ENCODE results near the gene PLEKHO2. TPM values are rescaled to one million over a fixed set of nuclear protein-coding genes. Genes with fewer than 3 reads are reported as not detected.
"Not testable (repeated sequence)": the region's sequence is repeated elsewhere in the genome, so short reads cannot be mapped to it uniquely, and the experiment has no call there.

The PLEKHO2 gene
- 10 to 100 TPM in 1 of 6 experiments, 1 to 10 TPM in 5; 3.9 to 11.8 (median 5.2) TPM for total RNA-seq
- long read RNA-seq = 0 reads

- Histone ChIP-seq H3K4me1 (peaks cover 0 to 6% (median 1%) of the 10 kb centered on the region in 4 donors), H3K9me3 (no peaks in the 10 kb centered on the region), H3K36me3 (no peaks in the 10 kb centered on the region), H3K27me3 (no peaks in the 10 kb centered on the region), H3K27ac (peak within 1 kb of the TSS; percentile 80 to 90 (median 81)), H3K4me3 (peak within 1 kb of the TSS; percentile 74 to 87 (median 75))
- intact Hi-C loops (cut with DNase I) = no loop called here
- DNase-seq (peak; percentile 91 to 97 (median 94)), ATAC-seq (peak; percentile 81 to 89 (median 86))
- 3% methylated on average over 28 of the region's 75 CpGs for WGBS (ENCODE audit: insufficient coverage, low coverage, low lambda C conversion rate, missing lambda C conversion rate)
- peak in 2 of 4 donors; percentile 3 to 6 for TF ChIP-seq CTCF (IDR thresholded peaks at IDR 0.05)
- TF ChIP-seq POLR2A (IDR thresholded peaks at IDR 0.05) = peak; percentile 71
These were observed at the start of gene PLEKHO2 for GRCh38 chr15:64841344-64842095. Gene PLEKHO2, plus strand, starts transcription at chr15:64841915. Its CDS starts 102 bp downstream, at chr15:64842017.

- no peak overlapping the region for H3K4me3 ChIP-seq
- H3K36me3 ChIP-seq = no peaks in the 10 kb centered on the region
- intact Hi-C loops (cut with DNase I) = no loop called here
- H3K27me3 ChIP-seq = no peaks in the 10 kb centered on the region
- TF ChIP-seq POLR2A (IDR thresholded peaks at IDR 0.05) = no peak
- TF ChIP-seq CTCF (IDR thresholded peaks at IDR 0.05) = no peak
- no peaks in the 10 kb centered on the region for H3K4me1 ChIP-seq
- H3K9me3 ChIP-seq = no peaks in the 10 kb centered on the region
- 71% methylated on average over 3 of the region's 3 CpGs for WGBS (ENCODE audit: insufficient coverage, low coverage, low lambda C conversion rate, missing lambda C conversion rate)
- ATAC-seq (no peak), DNase-seq (no peak)
- H3K27ac ChIP-seq = no peak overlapping the region
These were observed 49.4 kb upstream of the PLEKHO2 start for GRCh38 chr15:64792282-64792681.

- H3K4me3 ChIP-seq; H3K9me3 ChIP-seq; ATAC-seq; H3K27ac ChIP-seq; intact Hi-C loops (cut with DNase I); H3K4me1 ChIP-seq; DNase-seq; H3K36me3 ChIP-seq; H3K27me3 ChIP-seq: not testable (repeated sequence)
- WGBS (ENCODE audit: insufficient coverage, low coverage, low lambda C conversion rate, missing lambda C conversion rate) = 85% methylated on average over 6 of the region's 7 CpGs
These were observed 46.4 kb upstream of the PLEKHO2 start for GRCh38 chr15:64795299-64795698.

GRCh38 chr15:64795921-64796320 lies 45.8 kb upstream of the PLEKHO2 start:
- 88% methylated on average over 9 of the region's 9 CpGs for WGBS (ENCODE audit: insufficient coverage, low coverage, low lambda C conversion rate, missing lambda C conversion rate)

GRCh38 chr15:64798905-64799304 lies 42.8 kb upstream of the PLEKHO2 start:
- intact Hi-C loops (cut with DNase I); H3K9me3 ChIP-seq; H3K4me3 ChIP-seq; H3K36me3 ChIP-seq; DNase-seq; H3K27ac ChIP-seq; H3K4me1 ChIP-seq; H3K27me3 ChIP-seq; ATAC-seq: not testable (repeated sequence)
- WGBS (ENCODE audit: insufficient coverage, low coverage, low lambda C conversion rate, missing lambda C conversion rate) = 96% methylated on average over 5 of the region's 29 CpGs

More at GRCh38 chr15:64795921-64796320, 45.8 kb upstream of the PLEKHO2 start:
- H3K4me3 ChIP-seq; H3K36me3 ChIP-seq; H3K27ac ChIP-seq; H3K4me1 ChIP-seq; ATAC-seq; intact Hi-C loops (cut with DNase I); H3K9me3 ChIP-seq; DNase-seq; H3K27me3 ChIP-seq: not testable (repeated sequence)

GRCh38 chr15:64800476-64800875 lies 41.2 kb upstream of the PLEKHO2 start:
- DNase-seq (no peak), ATAC-seq (no peak)
- WGBS (ENCODE audit: insufficient coverage, low coverage, low lambda C conversion rate, missing lambda C conversion rate) = 100% methylated on average over 2 of the region's 2 CpGs
- Histone ChIP-seq H3K27ac (no peak overlapping the region), H3K4me1 (no peaks in the 10 kb centered on the region), H3K9me3 (no peaks in the 10 kb centered on the region), H3K27me3 (no peaks in the 10 kb centered on the region), H3K4me3 (no peak overlapping the region), H3K36me3 (no peaks in the 10 kb centered on the region)
- intact Hi-C loops (cut with DNase I) = no loop called here
- TF ChIP-seq POLR2A (IDR thresholded peaks at IDR 0.05) (no peak), CTCF (IDR thresholded peaks at IDR 0.05) (no peak)
